ENCODE data around the gene CHAC1.

CHAC1 gene, protein sequence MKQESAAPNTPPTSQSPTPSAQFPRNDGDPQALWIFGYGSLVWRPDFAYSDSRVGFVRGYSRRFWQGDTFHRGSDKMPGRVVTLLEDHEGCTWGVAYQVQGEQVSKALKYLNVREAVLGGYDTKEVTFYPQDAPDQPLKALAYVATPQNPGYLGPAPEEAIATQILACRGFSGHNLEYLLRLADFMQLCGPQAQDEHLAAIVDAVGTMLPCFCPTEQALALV

DNA sequence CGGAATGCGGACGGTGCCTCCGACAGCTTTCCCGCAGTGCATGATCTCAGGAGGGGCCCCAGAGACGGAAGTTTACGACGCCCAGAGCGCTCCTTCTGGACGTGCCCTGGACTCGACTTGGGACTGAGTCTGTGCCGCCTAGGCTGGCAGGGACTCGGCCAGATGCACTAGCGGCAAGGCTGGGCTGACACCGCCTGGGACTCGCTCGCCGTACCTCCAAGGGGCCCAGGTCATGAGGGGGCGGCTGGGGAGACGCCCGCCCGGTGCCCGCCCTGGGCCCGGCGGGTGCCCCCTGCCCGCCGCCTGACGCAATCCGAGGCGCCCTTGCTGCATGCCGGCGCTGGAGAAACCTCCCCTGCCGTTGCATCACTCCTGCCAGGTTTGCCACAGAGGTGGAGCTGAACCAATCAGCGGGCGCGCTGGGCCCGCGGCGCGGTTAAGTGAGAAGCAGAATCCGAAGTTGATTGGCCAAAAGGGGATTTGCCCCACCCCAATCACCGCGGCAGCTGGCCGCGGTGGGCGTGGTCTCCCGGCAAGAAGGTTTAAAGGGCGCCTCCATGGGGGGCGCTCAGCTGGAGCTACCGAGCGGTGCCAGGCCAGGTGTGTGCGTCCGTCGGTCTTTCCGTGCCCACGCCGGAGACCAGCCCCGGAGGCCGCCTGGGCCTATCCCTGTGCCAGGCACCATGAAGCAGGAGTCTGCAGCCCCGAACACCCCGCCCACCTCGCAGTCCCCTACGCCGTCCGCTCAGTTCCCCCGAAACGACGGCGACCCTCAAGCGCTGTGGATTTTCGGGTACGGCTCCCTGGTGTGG is at the start of gene CHAC1:
TSS of gene CHAC1 (plus strand) at position 571 of the 812 bp plus-strand sequence. CDS start at position 684, 113 bp downstream.
- peak; percentile 94 to 95 for DNase-seq

GRCh38 chr15:40904552-40905201 is 48.6 kb upstream of the CHAC1 start:
- DNase-seq: no peak

DNA sequence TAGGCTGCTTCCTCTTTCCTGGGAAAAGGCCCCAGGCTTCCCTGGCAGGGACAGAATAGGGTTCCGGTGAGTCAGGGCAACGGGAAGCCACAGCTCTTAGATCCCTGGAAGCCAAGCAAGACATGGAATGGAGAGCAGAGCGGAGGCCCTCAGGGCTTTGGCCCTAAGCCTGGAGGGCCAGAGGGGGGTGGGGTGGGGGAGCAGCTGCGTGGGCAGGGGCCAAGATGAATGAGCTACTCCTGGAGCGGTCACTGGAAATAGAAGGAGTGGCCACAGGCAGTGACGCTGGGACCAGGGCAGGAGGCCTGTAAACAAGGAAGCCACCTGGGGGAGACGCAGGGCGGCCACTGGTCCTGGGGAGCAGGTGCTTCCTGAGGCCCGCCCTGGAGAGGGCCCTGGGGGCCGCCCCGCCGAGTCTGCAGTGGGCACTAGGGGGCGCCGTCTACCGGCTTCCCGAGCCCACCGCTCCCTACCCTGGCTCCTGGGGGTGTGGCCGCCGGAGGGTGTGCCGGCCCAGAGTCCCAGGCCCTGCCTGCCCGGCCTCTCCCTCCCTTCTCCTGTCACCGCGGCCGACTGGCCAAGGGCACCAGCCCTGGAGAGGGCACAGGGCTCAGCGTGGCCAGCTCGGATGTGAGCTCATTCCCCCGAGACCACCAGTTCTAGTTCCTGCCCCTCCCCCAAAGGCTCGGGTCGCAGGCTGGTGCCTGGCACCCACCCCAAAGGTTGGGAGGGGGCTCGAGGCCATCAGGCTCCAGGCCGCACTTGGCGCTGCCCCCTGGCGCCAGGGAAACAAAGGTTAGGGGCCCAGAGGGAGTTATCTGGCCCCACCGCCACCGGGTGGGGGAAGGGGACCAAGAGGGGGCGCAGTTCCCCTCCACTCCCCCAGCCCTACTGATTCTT is 46.9 kb upstream of the CHAC1 start:
- peak; percentile 75 to 84 for DNase-seq

- DNase-seq: peak in 1 of 2 donors; percentile 19
Observed at GRCh38 chr15:40906991-40907802, 46.1 kb upstream of the CHAC1 start.

- no peak for DNase-seq
Observed at GRCh38 chr15:40908095-40908494, 45.2 kb upstream of the CHAC1 start.

- DNase-seq: no peak
Observed at GRCh38 chr15:40909662-40910630, 43.3 kb upstream of the CHAC1 start.

DNA sequence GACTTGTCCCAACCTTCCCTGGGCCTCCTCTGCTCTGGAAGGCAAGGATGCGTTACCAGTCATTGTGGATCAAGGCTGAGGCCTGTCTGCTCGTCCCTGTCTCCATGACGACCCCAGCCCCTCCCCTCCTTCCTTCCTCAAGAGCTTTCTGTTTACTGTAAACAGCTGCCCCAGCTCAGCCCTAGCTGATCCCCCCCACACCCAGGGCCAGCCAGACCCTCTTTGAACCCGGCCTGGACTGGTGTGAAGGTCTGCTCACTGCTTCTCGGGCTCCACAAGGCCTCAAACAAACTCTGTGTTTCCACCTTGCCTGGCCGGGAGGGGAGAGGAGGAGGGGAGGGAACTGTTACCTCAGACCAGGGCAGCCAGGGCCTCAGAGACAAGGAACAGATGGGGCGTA is 42.1 kb upstream of the CHAC1 start:
- no peak for DNase-seq

DNA sequence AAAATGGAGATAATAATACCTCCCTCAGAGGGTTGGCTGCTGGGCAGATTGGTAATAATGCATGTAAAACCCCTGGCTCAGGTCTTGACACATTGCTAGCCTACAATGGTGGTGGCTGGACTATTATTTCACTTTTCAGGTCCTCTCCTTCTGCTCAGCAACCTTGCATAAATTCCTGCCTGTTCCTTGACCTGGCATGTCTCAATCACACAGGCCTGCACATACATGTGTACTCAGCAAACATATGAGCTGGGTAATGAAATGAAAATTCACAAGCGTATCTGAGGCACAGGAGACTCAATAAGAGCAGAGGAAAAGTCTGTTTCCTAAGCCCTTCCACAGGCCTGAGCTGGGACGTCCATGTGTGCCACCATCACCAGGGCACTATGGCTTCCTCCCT is 41.6 kb upstream of the CHAC1 start:
- no peak for DNase-seq

- DNase-seq: no peak
Observed at GRCh38 chr15:40912478-40912877, 40.8 kb upstream of the CHAC1 start.

GRCh38 chr15:40914013-40914412 is 39.3 kb upstream of the CHAC1 start:
- DNase-seq: no peak

DNA sequence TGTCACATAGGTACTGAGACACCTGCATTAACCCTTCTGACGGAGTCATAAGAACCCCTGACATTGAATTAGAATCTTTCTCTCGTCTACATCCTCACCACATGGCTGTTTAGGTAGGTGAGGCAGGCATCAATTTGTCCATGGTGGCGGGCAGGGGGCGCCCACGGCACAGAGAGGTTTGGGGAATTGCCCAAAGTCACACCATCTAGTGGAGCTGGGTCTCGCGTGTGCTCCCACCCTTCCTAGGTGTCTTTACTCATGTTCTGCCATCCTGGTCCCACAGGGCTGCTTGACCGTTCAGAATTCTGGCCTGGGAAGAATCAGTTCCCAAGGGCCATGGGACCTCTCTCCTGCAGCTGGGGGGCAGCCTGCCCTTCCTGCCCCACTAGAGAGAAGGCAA is 38.8 kb upstream of the CHAC1 start:
- no peak for DNase-seq

- no peak for DNase-seq
Observed at GRCh38 chr15:40915116-40915661, 38.1 kb upstream of the CHAC1 start.

GRCh38 chr15:40915679-40916078 is 37.6 kb upstream of the CHAC1 start:
- DNase-seq: no peak

DNA sequence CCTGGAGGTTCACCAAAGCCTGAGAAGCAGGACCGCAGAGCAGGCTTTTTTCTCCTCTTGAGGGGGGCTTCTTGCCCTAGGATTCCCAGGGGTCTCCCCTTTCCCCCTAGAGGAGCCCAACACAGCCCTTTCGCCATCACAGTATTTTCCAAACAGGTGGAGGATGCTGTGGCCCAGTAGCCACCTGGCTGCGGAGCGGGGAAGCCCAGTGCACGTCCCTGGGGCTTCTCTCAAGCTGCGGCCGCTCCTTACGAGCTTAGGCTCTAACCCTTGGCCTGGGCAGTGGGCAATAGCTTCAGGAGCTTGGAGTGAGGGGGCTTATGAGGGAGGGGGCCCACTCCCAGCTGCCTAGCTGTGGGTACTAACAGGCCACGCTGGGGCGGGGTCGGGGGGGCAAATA is 35.7 kb upstream of the CHAC1 start:
- no peak for DNase-seq

DNA sequence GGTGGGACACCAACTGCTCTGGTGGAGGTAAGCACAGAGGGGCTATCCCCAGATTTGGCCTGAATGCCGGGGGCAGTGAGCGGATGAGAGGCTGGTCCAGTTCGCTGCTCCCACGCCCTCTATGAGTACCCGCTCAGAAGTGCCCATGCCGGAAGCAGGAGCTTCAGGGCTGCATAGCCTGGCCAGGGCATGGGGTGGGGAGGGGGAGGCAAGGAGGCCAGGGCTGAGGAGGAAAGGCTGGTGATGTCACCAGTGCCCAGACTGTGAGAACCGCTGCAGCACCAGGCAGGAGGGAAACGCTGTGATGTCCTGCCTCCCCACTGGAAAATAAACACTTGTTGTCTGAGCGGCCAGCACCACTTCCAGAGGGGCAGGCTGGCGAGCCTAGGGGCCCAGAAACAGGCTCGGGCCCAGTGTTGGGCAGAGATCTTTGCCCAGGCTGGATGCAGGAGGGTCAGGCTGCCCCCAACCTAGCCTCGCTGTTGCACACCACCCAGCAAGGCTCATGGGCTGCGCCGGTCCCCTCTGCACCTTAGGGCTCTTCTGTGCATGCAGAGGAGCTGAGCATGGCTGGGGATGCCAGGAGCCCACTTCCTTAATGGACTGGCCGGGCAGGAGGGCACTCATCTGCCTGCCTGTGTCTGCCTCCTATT is 35.0 kb upstream of the CHAC1 start:
- DNase-seq: no peak

- no peak for DNase-seq
Observed at GRCh38 chr15:40918799-40919392, 34.4 kb upstream of the CHAC1 start.

GRCh38 chr15:40921949-40922607 is 31.2 kb upstream of the CHAC1 start:
- DNase-seq: no peak

GRCh38 chr15:40922608-40923005 is 30.7 kb upstream of the CHAC1 start:
- no peak for DNase-seq

GRCh38 chr15:40923551-40923950 is 29.7 kb upstream of the CHAC1 start:
- no peak for DNase-seq

All from stimulated activated CD4-positive, alpha-beta T cell treated with anti-CD3 and anti-CD28 coated beads, Interleukin-2, amount 100 ng/mL, for 48 hours (primary cell).